ENCODE data around the gene NONO. TPM values are rescaled to one million over a fixed set of nuclear protein-coding genes. Genes with fewer than 3 reads are reported as not detected.

Gene NONO
- polyA plus RNA-seq, 1 donor from 2014 or later, result 444 TPM

GRCh38 chrX:71282514-71283402 lies 677 bp upstream of the NONO start:
- Histone ChIP-seq H3K9me3 (ENCODE audit: low read length) (no peaks in the 10 kb centered on the region), H2AFZ (ENCODE audit: low read depth, low read length) (peak overlapping the region; percentile 40), H3K27ac (ENCODE audit: low read length) (peak overlapping the region; percentile 96), H3K4me3 (ENCODE audit: low read length) (peak overlapping the region; percentile 79), H3F3A (ENCODE audit: insufficient read depth, low read length, poor library complexity, severe bottlenecking) (no peaks in the 10 kb centered on the region), H3K36me3 (ENCODE audit: insufficient read depth, low read length) (no peaks in the 10 kb centered on the region), H4K20me1 (ENCODE audit: insufficient read depth) (no peaks in the 10 kb centered on the region), H3K79me2 (replicated peaks; ENCODE audit: insufficient read depth, low read length) (peaks cover 31% of the 10 kb centered on the region), H3K9me2 (ENCODE audit: insufficient read depth, low read length) (no peaks in the 10 kb centered on the region), H3K27me3 (ENCODE audit: insufficient read depth, low read depth, low read length) (no peaks in the 10 kb centered on the region), H3K9ac (ENCODE audit: low read length) (peak overlapping the region; percentile 67), H3K4me2 (ENCODE audit: low read length) (peak overlapping the region; percentile 39)
- TF ChIP-seq, protein P1, sequence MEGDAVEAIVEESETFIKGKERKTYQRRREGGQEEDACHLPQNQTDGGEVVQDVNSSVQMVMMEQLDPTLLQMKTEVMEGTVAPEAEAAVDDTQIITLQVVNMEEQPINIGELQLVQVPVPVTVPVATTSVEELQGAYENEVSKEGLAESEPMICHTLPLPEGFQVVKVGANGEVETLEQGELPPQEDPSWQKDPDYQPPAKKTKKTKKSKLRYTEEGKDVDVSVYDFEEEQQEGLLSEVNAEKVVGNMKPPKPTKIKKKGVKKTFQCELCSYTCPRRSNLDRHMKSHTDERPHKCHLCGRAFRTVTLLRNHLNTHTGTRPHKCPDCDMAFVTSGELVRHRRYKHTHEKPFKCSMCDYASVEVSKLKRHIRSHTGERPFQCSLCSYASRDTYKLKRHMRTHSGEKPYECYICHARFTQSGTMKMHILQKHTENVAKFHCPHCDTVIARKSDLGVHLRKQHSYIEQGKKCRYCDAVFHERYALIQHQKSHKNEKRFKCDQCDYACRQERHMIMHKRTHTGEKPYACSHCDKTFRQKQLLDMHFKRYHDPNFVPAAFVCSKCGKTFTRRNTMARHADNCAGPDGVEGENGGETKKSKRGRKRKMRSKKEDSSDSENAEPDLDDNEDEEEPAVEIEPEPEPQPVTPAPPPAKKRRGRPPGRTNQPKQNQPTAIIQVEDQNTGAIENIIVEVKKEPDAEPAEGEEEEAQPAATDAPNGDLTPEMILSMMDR (IDR thresholded peaks at IDR 0.05; ENCODE audit: poor library complexity, severe bottlenecking), result no peak
- TF ChIP-seq MXI1 (conservative IDR thresholded peaks at IDR 0.05; ENCODE audit: poor library complexity, severe bottlenecking) (peak; percentile 19), EP300 (conservative IDR thresholded peaks at IDR 0.05; ENCODE audit: poor library complexity, severe bottlenecking) (peak; percentile 58), TAF1 (IDR thresholded peaks at IDR 0.05; ENCODE audit: low read depth) (no peak), SMC3 (conservative IDR thresholded peaks at IDR 0.05; ENCODE audit: poor library complexity) (no peak), EZH2 (IDR thresholded peaks at IDR 0.05; ENCODE audit: borderline replicate concordance, insufficient read depth, low read length, poor library complexity, severe bottlenecking) (no peak), RAD21 (conservative IDR thresholded peaks at IDR 0.05) (peak; percentile 8), POLR2AphosphoS5 (IDR thresholded peaks at IDR 0.05) (no peak)
- TF ChIP-seq, protein P2, sequence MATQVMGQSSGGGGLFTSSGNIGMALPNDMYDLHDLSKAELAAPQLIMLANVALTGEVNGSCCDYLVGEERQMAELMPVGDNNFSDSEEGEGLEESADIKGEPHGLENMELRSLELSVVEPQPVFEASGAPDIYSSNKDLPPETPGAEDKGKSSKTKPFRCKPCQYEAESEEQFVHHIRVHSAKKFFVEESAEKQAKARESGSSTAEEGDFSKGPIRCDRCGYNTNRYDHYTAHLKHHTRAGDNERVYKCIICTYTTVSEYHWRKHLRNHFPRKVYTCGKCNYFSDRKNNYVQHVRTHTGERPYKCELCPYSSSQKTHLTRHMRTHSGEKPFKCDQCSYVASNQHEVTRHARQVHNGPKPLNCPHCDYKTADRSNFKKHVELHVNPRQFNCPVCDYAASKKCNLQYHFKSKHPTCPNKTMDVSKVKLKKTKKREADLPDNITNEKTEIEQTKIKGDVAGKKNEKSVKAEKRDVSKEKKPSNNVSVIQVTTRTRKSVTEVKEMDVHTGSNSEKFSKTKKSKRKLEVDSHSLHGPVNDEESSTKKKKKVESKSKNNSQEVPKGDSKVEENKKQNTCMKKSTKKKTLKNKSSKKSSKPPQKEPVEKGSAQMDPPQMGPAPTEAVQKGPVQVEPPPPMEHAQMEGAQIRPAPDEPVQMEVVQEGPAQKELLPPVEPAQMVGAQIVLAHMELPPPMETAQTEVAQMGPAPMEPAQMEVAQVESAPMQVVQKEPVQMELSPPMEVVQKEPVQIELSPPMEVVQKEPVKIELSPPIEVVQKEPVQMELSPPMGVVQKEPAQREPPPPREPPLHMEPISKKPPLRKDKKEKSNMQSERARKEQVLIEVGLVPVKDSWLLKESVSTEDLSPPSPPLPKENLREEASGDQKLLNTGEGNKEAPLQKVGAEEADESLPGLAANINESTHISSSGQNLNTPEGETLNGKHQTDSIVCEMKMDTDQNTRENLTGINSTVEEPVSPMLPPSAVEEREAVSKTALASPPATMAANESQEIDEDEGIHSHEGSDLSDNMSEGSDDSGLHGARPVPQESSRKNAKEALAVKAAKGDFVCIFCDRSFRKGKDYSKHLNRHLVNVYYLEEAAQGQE (IDR thresholded peaks at IDR 0.05; ENCODE audit: borderline replicate concordance), result no peak

GRCh38 chrX:71285929-71286328 lies 2.5 kb downstream of the NONO start:
- peak overlapping the region; percentile 79 for H3K4me3 ChIP-seq (ENCODE audit: low read length)
- H3K9me2 ChIP-seq (ENCODE audit: insufficient read depth, low read length), result no peaks in the 10 kb centered on the region
- H3K27ac ChIP-seq (ENCODE audit: low read length), result no peak overlapping the region
- H4K20me1 ChIP-seq (ENCODE audit: insufficient read depth), result no peaks in the 10 kb centered on the region
- H3K27me3 ChIP-seq (ENCODE audit: insufficient read depth, low read depth, low read length), result no peaks in the 10 kb centered on the region
- H3F3A ChIP-seq (ENCODE audit: insufficient read depth, low read length, poor library complexity, severe bottlenecking), result no peaks in the 10 kb centered on the region
- no peaks in the 10 kb centered on the region for H3K36me3 ChIP-seq (ENCODE audit: insufficient read depth, low read length)
- TF ChIP-seq, protein P1 (IDR thresholded peaks at IDR 0.05; ENCODE audit: poor library complexity, severe bottlenecking), result no peak
- TF ChIP-seq SMC3 (conservative IDR thresholded peaks at IDR 0.05; ENCODE audit: poor library complexity) (no peak), TAF1 (IDR thresholded peaks at IDR 0.05; ENCODE audit: low read depth) (no peak), POLR2AphosphoS5 (IDR thresholded peaks at IDR 0.05) (no peak), EP300 (conservative IDR thresholded peaks at IDR 0.05; ENCODE audit: poor library complexity, severe bottlenecking) (no peak), RAD21 (conservative IDR thresholded peaks at IDR 0.05) (no peak), EZH2 (IDR thresholded peaks at IDR 0.05; ENCODE audit: borderline replicate concordance, insufficient read depth, low read length, poor library complexity, severe bottlenecking) (no peak)
- no peaks in the 10 kb centered on the region for H3K9me3 ChIP-seq (ENCODE audit: low read length)
- peak overlapping the region; percentile 93 for H3K9ac ChIP-seq (ENCODE audit: low read length)
- H3K79me2 ChIP-seq (replicated peaks; ENCODE audit: insufficient read depth, low read length), result peaks cover 44% of the 10 kb centered on the region
- no peak overlapping the region for H2AFZ ChIP-seq (ENCODE audit: low read depth, low read length)
- peak overlapping the region; percentile 86 for H3K4me2 ChIP-seq (ENCODE audit: low read length)

All from neural cell (in vitro differentiated cells).